Fibroblast of the aortic adventitia (primary cell): ENCODE results near the gene ALKBH6. TPM values are rescaled to one million over a fixed set of nuclear protein-coding genes. Genes with fewer than 3 reads are reported as not detected.
"Not testable (repeated sequence)": the region's sequence is repeated elsewhere in the genome, so short reads cannot be mapped to it uniquely, and the experiment has no call there.

ENCODE experiments used
- DNase-seq: peaks from one replicate; pipeline ENCODE4 v3.0.0-alpha.2; 2010; ENCODE audit warnings: low read depth
- H3K4me3 ChIP-seq: 2 replicates; pipeline ENCODE4 v1.5.1; 2011; ENCODE audit warnings: low read depth, mild to moderate bottlenecking, control low read depth, low read length, moderate library complexity
- total RNA-seq: library from RNA; depleted of rRNA; stranded (reverse); fragments of >200 nt; gene quantifications from 2 replicates; pipeline ENCODE4 v1.2.3, GENCODE V29; 2012; ENCODE audit warnings: low replicate concordance
- TF ChIP-seq, protein P1 (sequence below): IDR thresholded peaks from 2 replicates; pipeline ENCODE4 v1.5.1; 2011; ENCODE audit warnings: mild to moderate bottlenecking, low read length, control low read depth, inconsistent platforms; ENCODE audit not compliant: insufficient read depth

ALKBH6 gene
- total RNA-seq, 1 donor, result 15.5 TPM

DNA sequence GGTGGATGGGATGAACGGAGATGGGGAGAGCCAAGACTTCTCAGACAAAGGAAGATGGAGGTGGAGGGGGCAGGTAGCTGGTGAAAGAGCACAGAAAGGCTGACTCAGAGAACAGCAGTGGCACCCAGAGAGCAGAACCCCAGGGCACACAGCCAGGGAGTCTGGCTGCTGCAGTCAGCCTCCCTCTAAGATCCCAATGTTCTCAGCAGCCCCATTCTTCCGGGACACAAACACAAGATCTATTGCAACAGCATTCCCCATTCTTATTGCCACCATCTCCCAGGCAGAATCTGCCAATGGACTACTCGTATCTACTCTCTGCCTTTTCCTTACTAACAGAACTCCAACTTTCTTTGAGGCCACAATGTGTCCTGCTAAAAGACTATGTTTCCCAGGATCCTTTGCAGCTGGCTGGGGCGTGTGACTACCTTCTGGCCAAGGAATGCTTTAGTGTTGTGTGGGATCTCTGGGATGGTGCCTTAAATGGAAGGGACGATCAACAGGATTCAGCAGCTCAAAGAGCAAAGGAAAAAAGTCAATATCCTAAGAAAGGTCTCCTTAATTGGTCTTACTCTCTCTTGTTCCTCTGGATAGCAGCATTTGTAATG lies 32.5 kb upstream of the ALKBH6 start:
- TF ChIP-seq, protein P1, sequence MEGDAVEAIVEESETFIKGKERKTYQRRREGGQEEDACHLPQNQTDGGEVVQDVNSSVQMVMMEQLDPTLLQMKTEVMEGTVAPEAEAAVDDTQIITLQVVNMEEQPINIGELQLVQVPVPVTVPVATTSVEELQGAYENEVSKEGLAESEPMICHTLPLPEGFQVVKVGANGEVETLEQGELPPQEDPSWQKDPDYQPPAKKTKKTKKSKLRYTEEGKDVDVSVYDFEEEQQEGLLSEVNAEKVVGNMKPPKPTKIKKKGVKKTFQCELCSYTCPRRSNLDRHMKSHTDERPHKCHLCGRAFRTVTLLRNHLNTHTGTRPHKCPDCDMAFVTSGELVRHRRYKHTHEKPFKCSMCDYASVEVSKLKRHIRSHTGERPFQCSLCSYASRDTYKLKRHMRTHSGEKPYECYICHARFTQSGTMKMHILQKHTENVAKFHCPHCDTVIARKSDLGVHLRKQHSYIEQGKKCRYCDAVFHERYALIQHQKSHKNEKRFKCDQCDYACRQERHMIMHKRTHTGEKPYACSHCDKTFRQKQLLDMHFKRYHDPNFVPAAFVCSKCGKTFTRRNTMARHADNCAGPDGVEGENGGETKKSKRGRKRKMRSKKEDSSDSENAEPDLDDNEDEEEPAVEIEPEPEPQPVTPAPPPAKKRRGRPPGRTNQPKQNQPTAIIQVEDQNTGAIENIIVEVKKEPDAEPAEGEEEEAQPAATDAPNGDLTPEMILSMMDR, result no peak
- peak; percentile 52 for DNase-seq
- no peak overlapping the region for H3K4me3 ChIP-seq

DNA sequence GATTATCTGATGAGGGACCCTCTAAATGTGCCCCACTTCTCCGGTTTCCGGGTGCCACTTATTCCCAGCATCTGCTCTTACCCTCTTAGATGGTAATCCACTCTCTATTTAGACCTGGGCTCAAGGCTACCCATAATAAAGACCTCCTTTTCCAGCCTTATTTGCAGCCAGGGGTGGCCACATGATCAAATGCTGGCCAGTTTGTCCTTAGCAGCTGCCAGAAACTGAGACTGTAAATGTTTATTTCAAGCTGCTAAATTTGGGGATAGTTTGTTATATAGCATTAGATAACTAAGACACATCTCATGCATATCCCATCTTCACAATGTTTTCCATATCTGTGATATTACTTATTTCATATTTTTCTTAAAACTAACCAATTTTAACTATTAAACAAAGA lies 29.9 kb upstream of the ALKBH6 start:
- H3K4me3 ChIP-seq, result no peak overlapping the region
- TF ChIP-seq, protein P1, result no peak
- no peak for DNase-seq

DNA sequence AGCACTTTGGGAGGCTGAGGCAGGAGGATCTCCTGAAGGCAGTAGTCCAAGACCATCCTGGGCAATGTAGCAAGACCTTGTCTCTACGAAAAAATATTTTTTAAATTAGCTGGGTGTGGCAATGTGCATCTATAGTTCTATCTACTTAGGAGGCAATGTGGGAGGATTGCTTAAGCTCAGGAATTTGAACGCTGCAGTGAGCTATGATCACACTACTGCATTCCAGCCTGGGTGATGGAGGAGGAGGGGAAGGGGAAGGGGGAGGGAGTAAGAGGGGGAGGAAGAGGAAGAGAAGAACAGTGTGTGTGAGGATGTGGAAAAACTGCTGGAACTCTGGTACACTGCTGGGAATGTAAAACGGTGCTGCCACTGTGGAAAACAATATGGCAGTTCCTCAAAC lies 27.8 kb upstream of the ALKBH6 start:
- no peak overlapping the region for H3K4me3 ChIP-seq
- TF ChIP-seq, protein P1, result no peak
- DNase-seq, result peak; percentile 89

DNA sequence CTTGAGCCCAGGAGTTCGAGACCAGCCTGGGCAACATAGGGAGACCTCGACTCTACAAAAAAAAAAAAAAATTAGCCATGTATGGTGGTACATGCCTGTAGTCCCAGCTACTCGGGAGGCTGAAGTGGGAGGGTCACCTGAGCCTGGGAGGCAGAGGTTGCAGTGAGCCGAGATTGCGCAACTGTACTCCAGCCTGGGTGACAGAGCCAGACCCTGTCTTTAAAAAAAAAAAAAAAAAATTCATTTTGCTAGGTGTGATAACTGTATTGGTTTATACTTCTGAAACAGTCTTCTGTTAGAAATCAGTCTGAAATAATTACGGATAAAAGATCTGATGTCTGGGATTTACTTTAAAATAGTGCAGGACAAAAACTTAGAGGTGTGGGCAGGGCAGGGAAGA lies 27.1 kb upstream of the ALKBH6 start:
- H3K4me3 ChIP-seq, DNase-seq: not testable (repeated sequence)

DNA sequence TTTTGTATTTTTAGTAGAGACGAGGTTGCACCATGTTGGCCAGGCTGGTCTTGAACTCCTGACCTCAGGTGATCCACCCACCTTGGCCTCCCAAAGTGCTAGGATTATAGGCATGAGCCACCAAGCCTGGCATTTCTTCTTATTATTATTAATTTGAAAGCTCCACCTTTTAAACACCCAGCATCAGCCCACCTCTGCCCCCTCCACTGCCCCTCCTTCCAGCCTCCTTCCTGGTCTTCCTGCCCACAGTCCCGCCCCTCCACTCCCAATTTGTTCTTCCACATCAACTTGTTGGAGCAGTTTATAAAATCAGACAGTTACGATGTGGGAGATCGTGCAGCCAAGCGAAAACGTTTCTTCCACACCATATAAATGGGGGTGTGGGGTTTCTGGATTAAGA lies 26.5 kb upstream of the ALKBH6 start:
- DNase-seq, result no peak
- H3K4me3 ChIP-seq, result no peak overlapping the region
- TF ChIP-seq, protein P1, result no peak

DNA sequence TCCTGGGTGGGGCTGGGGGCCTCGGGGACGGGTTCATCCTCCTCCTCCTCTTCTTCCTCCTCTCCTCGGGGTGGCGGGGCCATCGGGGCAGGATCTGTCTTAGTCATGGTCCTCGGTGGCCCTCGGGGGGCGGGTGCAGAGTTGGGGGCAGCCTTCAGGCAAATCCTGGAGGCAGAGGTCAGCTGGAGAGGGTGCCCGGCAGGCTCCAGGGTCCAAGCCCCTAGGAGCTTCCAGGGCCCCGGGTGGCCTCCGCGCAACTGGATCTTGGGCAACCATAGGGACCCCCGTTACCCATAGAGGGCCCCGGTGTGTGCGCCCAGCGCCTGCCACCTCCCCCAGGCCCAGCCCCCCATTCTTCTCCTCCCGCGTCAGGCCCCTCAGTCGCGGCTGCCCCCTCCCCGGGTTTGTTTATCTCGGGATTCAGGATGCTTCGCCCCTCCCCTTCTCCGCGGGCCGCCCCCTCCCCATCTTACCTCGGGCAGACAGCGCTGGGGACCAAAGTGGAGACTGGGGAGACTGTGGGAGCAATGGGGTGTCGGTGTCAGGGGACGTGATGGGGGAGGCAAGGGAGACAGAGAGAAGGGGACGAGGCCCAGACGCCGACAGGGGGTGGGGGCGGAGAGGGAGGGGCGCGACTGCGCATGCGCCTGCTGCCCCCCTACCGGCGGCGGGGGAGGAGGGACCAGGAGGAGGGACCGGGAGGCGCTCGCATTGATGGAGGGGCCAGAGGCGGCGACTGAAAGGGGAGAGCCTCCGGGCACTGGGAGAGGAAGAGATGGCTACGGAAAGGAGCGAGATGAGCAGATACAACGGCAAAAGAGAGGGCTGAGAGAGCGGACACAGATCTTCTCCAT lies 18.5 kb upstream of the ALKBH6 start, which contains the start of gene CLIP3:
CLIP3 (minus strand) TSS at position 623 of the 854 bp plus-strand sequence; CDS start at position 107, 516 bp downstream.
- TF ChIP-seq, protein P1, result peak; percentile 22
- peak; percentile 68 for DNase-seq
- peak within 1 kb of the TSS; percentile 90 for H3K4me3 ChIP-seq

DNA sequence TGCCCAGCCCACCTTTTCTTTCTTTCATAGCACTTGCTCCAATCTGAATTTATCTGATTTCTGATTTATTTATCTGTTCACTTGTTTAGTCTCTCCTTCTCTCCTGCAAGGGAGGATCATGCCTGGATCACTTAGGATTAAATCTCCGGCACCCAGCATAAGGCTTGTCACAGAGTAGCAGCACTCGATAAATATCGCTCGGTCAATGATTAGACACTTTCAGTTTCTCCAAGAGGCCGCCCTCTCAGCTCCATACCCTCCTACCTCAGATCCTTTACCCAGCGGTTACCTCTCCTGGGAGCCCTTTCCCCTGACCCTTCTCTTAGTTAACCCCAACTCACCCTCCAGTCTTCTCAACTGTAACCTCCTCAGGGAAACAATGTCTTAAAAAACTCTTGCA lies 17.3 kb upstream of the ALKBH6 start:
- TF ChIP-seq, protein P1, result no peak
- H3K4me3 ChIP-seq, result no peak overlapping the region
- no peak for DNase-seq
